NCI-H446 (cell line): ENCODE results near the gene OR2A25.
"Not testable (repeated sequence)": the region's sequence is repeated elsewhere in the genome, so short reads cannot be mapped to it uniquely, and the experiment has no call there.

Experiments
- DNase-seq, 2 experiments: peaks; one replicate each; lab custom pipeline; 2025; lab: John Stamatoyannopoulos, UW

The OR2A25 gene

GRCh38 chr7:144069511-144069910 is at the start of gene OR2A25:
Gene OR2A25 (plus strand): TSS chr7:144069811. CDS start chr7:144074220, 4,409 bp downstream.
- DNase-seq, result no peak

- no peak for DNase-seq
These were observed 49.3 kb upstream of the OR2A25 start for GRCh38 chr7:144020340-144020739.

- DNase-seq, result no peak
These were observed 47.4 kb upstream of the OR2A25 start for GRCh38 chr7:144022169-144022568.

GRCh38 chr7:144023171-144023827 is 46.3 kb upstream of the OR2A25 start:
- no peak for DNase-seq

GRCh38 chr7:144024213-144024612 is 45.4 kb upstream of the OR2A25 start:
- DNase-seq, result no peak

GRCh38 chr7:144026203-144026883 is 43.3 kb upstream of the OR2A25 start:
- DNase-seq, result no peak

- peak in 1 of 2 experiments; percentile 12 for DNase-seq
These were observed 42.5 kb upstream of the OR2A25 start for GRCh38 chr7:144027070-144027469.

GRCh38 chr7:144027974-144028373 is 41.6 kb upstream of the OR2A25 start:
- no peak for DNase-seq

- DNase-seq, result no peak
These were observed 41.1 kb upstream of the OR2A25 start for GRCh38 chr7:144028547-144028946.

- DNase-seq, result no peak
These were observed 37.1 kb upstream of the OR2A25 start for GRCh38 chr7:144032516-144032915.

GRCh38 chr7:144032985-144033709 is 36.5 kb upstream of the OR2A25 start:
- no peak for DNase-seq

- DNase-seq, result no peak
These were observed 34.2 kb upstream of the OR2A25 start for GRCh38 chr7:144035385-144035784.

- no peak for DNase-seq
These were observed 33.2 kb upstream of the OR2A25 start for GRCh38 chr7:144036302-144036885.

- no peak for DNase-seq
These were observed 32.1 kb upstream of the OR2A25 start for GRCh38 chr7:144037414-144038035.

GRCh38 chr7:144038887-144039286 is 30.7 kb upstream of the OR2A25 start:
- no peak for DNase-seq

GRCh38 chr7:144048648-144049047 is 21.0 kb upstream of the OR2A25 start, which contains the start of gene OR2A5:
Gene OR2A5 (plus strand): TSS chr7:144048948. CDS start chr7:144050402, 1,454 bp downstream.
- no peak for DNase-seq

- no peak for DNase-seq
These were observed 20.1 kb upstream of the OR2A25 start for GRCh38 chr7:144049491-144049890.

- no peak for DNase-seq
These were observed 19.5 kb upstream of the OR2A25 start for GRCh38 chr7:144050093-144050492.

GRCh38 chr7:144050884-144051283 is 18.7 kb upstream of the OR2A25 start:
- not testable (repeated sequence) for DNase-seq

- DNase-seq, result no peak
These were observed 11.7 kb upstream of the OR2A25 start for GRCh38 chr7:144057954-144058353.

- no peak for DNase-seq
These were observed 5.9 kb upstream of the OR2A25 start for GRCh38 chr7:144063710-144064109.

- no peak for DNase-seq
These were observed 342 bp downstream of the OR2A25 start for GRCh38 chr7:144069953-144070352.
